ENCODE data around the gene PTPRCAP. TPM values are rescaled to one million over a fixed set of nuclear protein-coding genes. Genes with fewer than 3 reads are reported as not detected.

The PTPRCAP gene
- total and polyA plus RNA-seq, 2 experiments from 2014 or later, result 3.3 to 3.5 TPM

GRCh38 chr11:67416416-67417335 lies 20.8 kb downstream of the PTPRCAP start (continued):
- TF ChIP-seq ZNF462 (CRISPR knock-in tag; IDR thresholded peaks at IDR 0.05) (no peak), CREB1 (CRISPR knock-in tag; IDR thresholded peaks at IDR 0.05; ENCODE audit: low read depth) (no peak), EZH2 (IDR thresholded peaks at IDR 0.05; ENCODE audit: low read depth, unreplicated experiment) (no peak), CTCF (conservative IDR thresholded peaks at IDR 0.05; ENCODE audit: low read depth in 2 of 2) (no peak), POLR2AphosphoS5 (IDR thresholded peaks at IDR 0.05; ENCODE audit: low read depth) (no peak), REST (IDR thresholded peaks at IDR 0.05; ENCODE audit: unreplicated experiment) (no peak), ZNF114 (CRISPR knock-in tag; IDR thresholded peaks at IDR 0.05) (no peak), EZH2phosphoT487 (IDR thresholded peaks at IDR 0.05; ENCODE audit: unreplicated experiment) (no peak)
